HEK293 (cell line): Measurements from ENCODE around the gene CD86.

Experiments
- CTCF ChIA-PET: fragments of 350-600 bp; formaldehyde crosslinking; extraction: SDS; loops from one replicate; lab custom pipeline; 2021; ENCODE audit warnings: antibody characterized with exemption; lab: Yijun Ruan, JAX
- POLR2A ChIA-PET: fragments of 300-600 bp; formaldehyde crosslinking; extraction: SDS; loops from one replicate; lab custom pipeline; 2020; ENCODE audit warnings: antibody characterized with exemption, inconsistent platforms; lab: Yijun Ruan, JAX
- H3K27ac ChIP-seq: fragments of 200-500 bp; sonication (Bioruptor generic); 2 replicates; pipeline ENCODE4 v1.5.1; 2014; ENCODE audit warnings: low read depth, low read length, control low read depth, inconsistent platforms; ENCODE audit errors: extremely low read depth
- H3K36me3 ChIP-seq, 2 experiments: fragments of 200-500 bp in 1 of 2; sonication (Bioruptor generic) in 1 of 2; 1 replicate in 1 of 2; 2 replicates in 1 of 2; pipeline ENCODE4 v1.5.1; 2014 to 2017; ENCODE audit warnings: inconsistent platforms in 2 of 2, low read length in 2 of 2; ENCODE audit not compliant: control insufficient read depth in 2 of 2, insufficient read depth in 1 of 2
- H3K4me1 ChIP-seq: fragments of 200-500 bp; sonication (Bioruptor generic); 2 replicates; pipeline ENCODE4 v1.5.1; 2014; ENCODE audit warnings: mild to moderate bottlenecking, low read length, inconsistent platforms; ENCODE audit not compliant: control insufficient read depth, insufficient read depth
- H3K4me3 ChIP-seq: 2 replicates; pipeline ENCODE4 v1.5.1; 2011; ENCODE audit warnings: low read depth, mild to moderate bottlenecking, control low read depth, low read length, moderate library complexity
- H3K9me3 ChIP-seq: fragments of 200-500 bp; sonication (Bioruptor generic); 2 replicates; pipeline ENCODE4 v1.5.1; 2014; ENCODE audit warnings: low read depth, low read length, inconsistent platforms; ENCODE audit not compliant: control insufficient read depth, insufficient read depth
- GLI2 ChIP-seq: fragments of 450-650 bp; formaldehyde crosslinking; IDR thresholded peaks from 2 replicates; pipeline ENCODE4; 2017; ENCODE audit warnings: missing biosample characterization, missing genetic modification characterization, low read depth, borderline replicate concordance
- HOXA7 ChIP-seq: sonication (generic); formaldehyde crosslinking; IDR thresholded peaks from 2 replicates; pipeline ENCODE4 v1.8.1; 2022; ENCODE audit warnings: missing genetic modification reagents, borderline replicate concordance
- OSR2 ChIP-seq: fragments of 450-650 bp; formaldehyde crosslinking; IDR thresholded peaks from 2 replicates; pipeline ENCODE4 v1.5.1; 2016; ENCODE audit warnings: missing biosample characterization, missing genetic modification characterization
- ZBTB7A ChIP-seq: fragments of 450-650 bp; formaldehyde crosslinking; IDR thresholded peaks from 2 replicates; pipeline ENCODE4 v1.5.1; 2016; ENCODE audit warnings: low read depth, missing biosample characterization, missing genetic modification characterization
- ZNF114 ChIP-seq: fragments of 450-650 bp; formaldehyde crosslinking; IDR thresholded peaks from 2 replicates; pipeline ENCODE4 v1.5.0; 2017; ENCODE audit warnings: missing biosample characterization, missing genetic modification characterization
- ZNF23 ChIP-seq: fragments of 450-650 bp; formaldehyde crosslinking; IDR thresholded peaks from 2 replicates; pipeline ENCODE4 v1.5.1; 2016; ENCODE audit warnings: missing biosample characterization, missing genetic modification characterization, borderline replicate concordance
- ZNF341 ChIP-seq: fragments of 450-650 bp; formaldehyde crosslinking; IDR thresholded peaks from 2 replicates; pipeline ENCODE4; 2016; ENCODE audit warnings: low read depth, missing biosample characterization, missing genetic modification characterization
- ZNF37A ChIP-seq: fragments of 450-650 bp; IDR thresholded peaks from 2 replicates; pipeline ENCODE4 v1.5.1; 2018; ENCODE audit warnings: missing biosample characterization, missing genetic modification characterization
- ZNF394 ChIP-seq: fragments of 450-650 bp; formaldehyde crosslinking; IDR thresholded peaks from 2 replicates; pipeline ENCODE4 v1.5.1; 2016; ENCODE audit warnings: missing biosample characterization, missing genetic modification characterization, mild to moderate bottlenecking, moderate library complexity, borderline replicate concordance
- ZNF426 ChIP-seq: fragments of 450-650 bp; formaldehyde crosslinking; IDR thresholded peaks from 2 replicates; pipeline ENCODE4 v1.5.1; 2017; ENCODE audit warnings: missing biosample characterization, missing genetic modification characterization, mild to moderate bottlenecking, inconsistent platforms, moderate library complexity
- ZNF549 ChIP-seq: fragments of 450-650 bp; IDR thresholded peaks from 2 replicates; pipeline ENCODE4 v1.5.1; 2018; ENCODE audit warnings: missing biosample characterization, missing genetic modification characterization, mild to moderate bottlenecking, inconsistent platforms, moderate library complexity
- ZNF560 ChIP-seq: fragments of 450-650 bp; formaldehyde crosslinking; IDR thresholded peaks from 2 replicates; pipeline ENCODE4 v1.5.1; 2017; ENCODE audit warnings: missing biosample characterization, missing genetic modification characterization, borderline replicate concordance
- ZNF621 ChIP-seq: fragments of 450-650 bp; formaldehyde crosslinking; IDR thresholded peaks from 2 replicates; pipeline ENCODE4 v1.5.1; 2017; ENCODE audit warnings: missing biosample characterization, missing genetic modification characterization
- ZNF658 ChIP-seq: fragments of 450-650 bp; formaldehyde crosslinking; IDR thresholded peaks from 2 replicates; pipeline ENCODE4; 2016; ENCODE audit warnings: missing biosample characterization, missing genetic modification characterization
- ZNF777 ChIP-seq: fragments of 450-650 bp; formaldehyde crosslinking; IDR thresholded peaks from 2 replicates; pipeline ENCODE4 v1.5.1; 2017; ENCODE audit warnings: missing biosample characterization, missing genetic modification characterization, borderline replicate concordance
- TF ChIP-seq, protein P1 (sequence below): fragments of 450-650 bp; formaldehyde crosslinking; optimal IDR thresholded peaks from 2 replicates; pipeline ENCODE3; 2016; ENCODE audit warnings: missing biosample characterization, mild to moderate bottlenecking, missing genetic modification characterization
- TF ChIP-seq, protein P2 (sequence below): fragments of 450-650 bp; formaldehyde crosslinking; IDR thresholded peaks from 2 replicates; pipeline ENCODE4 v1.5.1; 2017; ENCODE audit warnings: missing biosample characterization, missing genetic modification characterization

Gene CD86

DNA sequence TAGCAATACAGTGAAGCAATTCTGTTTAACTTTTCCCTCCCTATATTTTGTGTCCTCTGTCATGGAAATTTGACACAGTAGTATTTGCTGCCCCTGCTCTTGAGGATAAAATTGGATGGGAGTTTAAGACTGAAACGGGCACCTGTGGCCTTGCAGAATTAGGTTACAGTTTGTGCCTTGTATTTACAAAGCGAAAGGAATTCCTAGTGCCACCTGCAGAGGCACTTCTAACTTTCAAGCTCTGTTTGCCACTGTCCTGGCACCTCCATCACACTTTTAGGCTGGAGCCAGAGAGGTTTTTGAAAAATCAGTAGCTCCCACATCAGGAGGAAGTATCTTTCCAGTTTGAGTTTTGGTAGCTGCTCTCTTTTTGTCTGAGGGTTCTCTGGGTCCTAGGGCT is 39.5 kb downstream of the CD86 start:
- POLR2A ChIA-PET = no interaction called here

DNA sequence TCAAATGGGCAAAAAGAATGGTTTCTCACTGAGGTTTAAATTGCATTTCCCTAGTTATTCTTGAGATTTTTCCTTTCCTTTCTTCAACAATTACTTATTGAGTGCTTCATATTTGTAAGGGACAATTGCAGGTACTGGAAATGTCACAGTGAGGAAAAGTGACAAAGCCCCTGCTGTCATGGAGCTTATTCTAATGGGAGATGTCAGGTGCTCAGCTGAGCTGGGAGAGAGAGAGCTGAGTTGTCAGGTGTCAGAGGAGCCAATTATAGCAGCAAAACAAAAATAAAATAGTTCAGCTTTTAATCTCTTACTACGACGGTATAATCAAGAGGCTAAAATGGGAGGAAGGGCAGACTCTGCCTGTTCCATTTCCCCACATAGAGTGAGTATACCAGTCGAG is 42.0 kb downstream of the CD86 start:
- TF ChIP-seq ZNF549 (tag by site-specific recombination) = no peak
- TF ChIP-seq, all 188 proteins: peak for 0
- Histone ChIP-seq H3K9me3 (no peaks in the 10 kb centered on the region), H3K4me1 (no peaks in the 10 kb centered on the region), H3K27ac (no peak overlapping the region), H3K36me3 (no peaks in the 10 kb centered on the region), H3K4me3 (no peak overlapping the region)
- CTCF ChIA-PET = interaction anchor here (0.6 kb wide), 1 partner anchor 296 kb away, joined by 4 read pairs; no protein-coding TSS in a partner anchor
- POLR2A ChIA-PET = no interaction called here

More for the DNA sequence above, 39.5 kb downstream of the CD86 start:
- no peak overlapping the region for H3K4me3 ChIP-seq
- CTCF ChIA-PET = interaction anchor here (0.7 kb wide), 1 partner anchor 164 kb away, joined by 3 read pairs; no protein-coding TSS in a partner anchor
- no peaks in the 10 kb centered on the region for H3K36me3 ChIP-seq
- no peaks in the 10 kb centered on the region for H3K9me3 ChIP-seq
- TF ChIP-seq ZNF394 = no peak
- no peak for TF ChIP-seq GLI2 (tag by site-specific recombination)
- H3K4me1 ChIP-seq = no peaks in the 10 kb centered on the region
- no peak overlapping the region for H3K27ac ChIP-seq

DNA sequence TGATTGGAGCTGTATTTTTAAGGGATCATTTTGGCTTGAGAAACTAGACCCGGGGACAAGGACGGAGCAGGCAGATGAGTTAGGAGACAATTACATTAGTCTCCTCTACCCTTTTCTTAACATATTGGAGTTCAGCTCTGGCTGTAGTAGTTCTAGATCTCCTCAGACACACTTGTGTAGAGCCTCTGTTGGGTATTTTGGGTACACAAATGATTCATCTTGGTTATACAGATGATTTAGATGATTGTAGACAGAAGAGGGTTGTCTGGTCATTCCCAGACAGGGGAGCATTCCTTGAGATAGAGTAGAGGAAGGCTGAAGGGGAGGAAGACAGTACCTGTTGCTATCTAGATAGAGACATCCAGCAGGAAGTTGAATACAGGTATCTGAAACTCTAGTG is 43.4 kb downstream of the CD86 start:
- Histone ChIP-seq H3K27ac (no peak overlapping the region), H3K4me1 (no peaks in the 10 kb centered on the region), H3K36me3 (no peaks in the 10 kb centered on the region), H3K9me3 (no peaks in the 10 kb centered on the region), H3K4me3 (no peak overlapping the region)
- TF ChIP-seq ZNF560 (tag by site-specific recombination) (no peak), ZNF23 (tag by site-specific recombination) (no peak), ZNF777 (tag by site-specific recombination) (no peak), ZNF621 (tag by site-specific recombination) (no peak), OSR2 (no peak), HOXA7 (CRISPR knock-in tag) (no peak), ZNF114 (tag by site-specific recombination) (no peak)
- TF ChIP-seq, protein P1, sequence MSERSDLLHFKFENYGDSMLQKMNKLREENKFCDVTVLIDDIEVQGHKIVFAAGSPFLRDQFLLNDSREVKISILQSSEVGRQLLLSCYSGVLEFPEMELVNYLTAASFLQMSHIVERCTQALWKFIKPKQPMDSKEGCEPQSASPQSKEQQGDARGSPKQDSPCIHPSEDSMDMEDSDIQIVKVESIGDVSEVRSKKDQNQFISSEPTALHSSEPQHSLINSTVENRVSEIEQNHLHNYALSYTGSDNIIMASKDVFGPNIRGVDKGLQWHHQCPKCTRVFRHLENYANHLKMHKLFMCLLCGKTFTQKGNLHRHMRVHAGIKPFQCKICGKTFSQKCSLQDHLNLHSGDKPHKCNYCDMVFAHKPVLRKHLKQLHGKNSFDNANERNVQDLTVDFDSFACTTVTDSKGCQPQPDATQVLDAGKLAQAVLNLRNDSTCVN (tag by site-specific recombination) = no peak
- TF ChIP-seq, protein P2, sequence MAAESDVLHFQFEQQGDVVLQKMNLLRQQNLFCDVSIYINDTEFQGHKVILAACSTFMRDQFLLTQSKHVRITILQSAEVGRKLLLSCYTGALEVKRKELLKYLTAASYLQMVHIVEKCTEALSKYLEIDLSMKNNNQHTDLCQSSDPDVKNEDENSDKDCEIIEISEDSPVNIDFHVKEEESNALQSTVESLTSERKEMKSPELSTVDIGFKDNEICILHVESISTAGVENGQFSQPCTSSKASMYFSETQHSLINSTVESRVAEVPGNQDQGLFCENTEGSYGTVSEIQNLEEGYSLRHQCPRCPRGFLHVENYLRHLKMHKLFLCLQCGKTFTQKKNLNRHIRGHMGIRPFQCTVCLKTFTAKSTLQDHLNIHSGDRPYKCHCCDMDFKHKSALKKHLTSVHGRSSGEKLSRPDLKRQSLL (tag by site-specific recombination) = no peak
- TF ChIP-seq, all 188 proteins: peak for 0
- ChIA-PET POLR2A (no interaction called here), CTCF (interaction anchor here (0.5 to 1.3 kb wide), 2 partner anchors 160 to 210 kb away, joined by 3 read pairs; no protein-coding TSS in a partner anchor)

DNA sequence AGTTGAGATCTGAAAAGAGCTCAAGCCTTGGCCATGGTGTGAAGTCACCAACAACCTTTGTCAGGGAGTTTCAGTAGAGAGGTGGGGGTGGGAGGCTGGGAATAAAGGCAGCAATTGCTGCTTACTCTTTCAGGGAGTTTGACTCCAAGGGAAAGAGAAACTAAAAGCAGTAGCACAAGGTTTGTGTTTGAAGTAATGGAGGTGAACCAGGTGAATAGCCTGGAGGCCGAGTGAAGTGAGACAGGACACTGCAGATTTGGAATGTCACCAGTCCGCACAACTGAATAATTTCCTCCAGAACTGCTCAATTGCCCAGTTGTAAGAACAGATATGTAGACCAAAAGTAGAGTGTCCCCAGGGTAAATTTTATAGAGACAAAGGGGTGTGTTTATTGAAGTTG is 44.1 kb downstream of the CD86 start:
- ChIA-PET POLR2A (no interaction called here), CTCF (interaction anchor here (0.8 to 1.3 kb wide), 2 partner anchors 159 to 201 kb away, joined by 3 read pairs; no protein-coding TSS in a partner anchor)
- Histone ChIP-seq H3K4me3 (no peak overlapping the region), H3K9me3 (no peaks in the 10 kb centered on the region), H3K4me1 (no peaks in the 10 kb centered on the region), H3K27ac (no peak overlapping the region), H3K36me3 (no peaks in the 10 kb centered on the region)
- TF ChIP-seq ZBTB7A (tag by site-specific recombination) (no peak), ZNF341 (tag by site-specific recombination) (no peak), ZNF37A (tag by site-specific recombination) (no peak), ZNF658 (no peak), ZNF426 (tag by site-specific recombination) (no peak)
